HEK293T (cell line): ENCODE measurements around the gene NFIA.
A peak's percentile ranks its signal among the peaks of the same experiment; 100 is the strongest.

ENCODE experiments used
- CTCF ChIA-PET: fragments of 350-600 bp; formaldehyde crosslinking; extraction: SDS; loops from one replicate; lab custom pipeline; 2021; ENCODE audit warnings: antibody characterized with exemption, inconsistent platforms; lab: Yijun Ruan, JAX
- POLR2A ChIA-PET: fragments of 350-600 bp; formaldehyde crosslinking; extraction: SDS; loops from one replicate; lab custom pipeline; 2020; ENCODE audit warnings: antibody characterized with exemption, inconsistent platforms; lab: Yijun Ruan, JAX
- DNase-seq: peaks from one replicate; pipeline ENCODE4 v3.0.0; 2012; ENCODE audit warnings: mixed read lengths; ENCODE audit errors: extremely low spot score
- ARNT ChIP-seq: fragments of 450-650 bp; IDR thresholded peaks from 2 replicates; pipeline ENCODE4 v1.6.1; 2017; ENCODE audit warnings: mild to moderate bottlenecking
- BHLHE40 ChIP-seq: fragments of 450-650 bp; IDR thresholded peaks from 2 replicates; pipeline ENCODE4 v1.6.1; 2016; ENCODE audit warnings: mild to moderate bottlenecking, moderate library complexity, borderline replicate concordance
- CTBP1 ChIP-seq: fragments of 450-650 bp; IDR thresholded peaks from 2 replicates; pipeline ENCODE4 v1.6.1; 2016; ENCODE audit warnings: borderline replicate concordance
- ELF4 ChIP-seq: fragments of 450-650 bp; IDR thresholded peaks from 2 replicates; pipeline ENCODE4 v1.6.1; 2017; ENCODE audit warnings: antibody characterized with exemption
- FOXA1 ChIP-seq: fragments of 450-650 bp; IDR thresholded peaks from 2 replicates; pipeline ENCODE4 v1.6.1; 2016; ENCODE audit warnings: mild to moderate bottlenecking
- FOXK2 ChIP-seq: fragments of 450-650 bp; IDR thresholded peaks from 2 replicates; pipeline ENCODE4 v1.6.1; 2016; ENCODE audit warnings: mild to moderate bottlenecking
- FOXM1 ChIP-seq: fragments of 450-650 bp; IDR thresholded peaks from 2 replicates; pipeline ENCODE4 v1.6.1; 2017; ENCODE audit warnings: mild to moderate bottlenecking, borderline replicate concordance
- HDGF ChIP-seq: fragments of 450-650 bp; IDR thresholded peaks from 2 replicates; pipeline ENCODE4 v1.6.1; 2017; ENCODE audit warnings: antibody characterized with exemption, borderline replicate concordance
- L3MBTL2 ChIP-seq: fragments of 450-650 bp; conservative IDR thresholded peaks from 2 replicates; pipeline ENCODE4 v1.6.1; 2016; ENCODE audit warnings: mild to moderate bottlenecking
- LEF1 ChIP-seq: fragments of 450-650 bp; IDR thresholded peaks from 2 replicates; pipeline ENCODE4 v1.6.1; 2017; ENCODE audit warnings: mild to moderate bottlenecking, borderline replicate concordance
- NFRKB ChIP-seq: fragments of 450-650 bp; IDR thresholded peaks from 2 replicates; pipeline ENCODE4 v1.6.1; 2016; ENCODE audit warnings: mild to moderate bottlenecking, moderate library complexity
- PKNOX1 ChIP-seq: fragments of 450-650 bp; IDR thresholded peaks from 2 replicates; pipeline ENCODE4 v1.6.1; 2016
- SP1 ChIP-seq: fragments of 450-650 bp; IDR thresholded peaks from 2 replicates; pipeline ENCODE4 v1.6.1; 2017
- SUZ12 ChIP-seq: fragments of 450-650 bp; IDR thresholded peaks from 2 replicates; pipeline ENCODE4 v1.6.1; 2016; ENCODE audit warnings: mild to moderate bottlenecking
- TARDBP ChIP-seq: fragments of 450-650 bp; IDR thresholded peaks from 2 replicates; pipeline ENCODE4 v1.6.1; 2016
- ZNF384 ChIP-seq: fragments of 450-650 bp; IDR thresholded peaks from 2 replicates; pipeline ENCODE4 v1.6.1; 2016

The NFIA gene

GRCh38 chr1:61097722-61098121 is 15.4 kb downstream of the NFIA start:
- no peak for TF ChIP-seq ARNT
- TF ChIP-seq SUZ12 = no peak
- no peak for TF ChIP-seq HDGF
- no peak for TF ChIP-seq LEF1
- TF ChIP-seq ELF4 = no peak
- no peak for TF ChIP-seq CTBP1
- TF ChIP-seq FOXK2 = no peak
- TF ChIP-seq ZNF384 = no peak
- TF ChIP-seq FOXM1 = no peak
- TF ChIP-seq BHLHE40 = no peak
- TF ChIP-seq SP1 = no peak
- TF ChIP-seq TARDBP = no peak
- no peak for TF ChIP-seq L3MBTL2
- TF ChIP-seq NFRKB = no peak
- TF ChIP-seq FOXA1 = no peak
- no peak for TF ChIP-seq PKNOX1
- POLR2A ChIA-PET = no interaction called here
- CTCF ChIA-PET = no interaction called here
- no peak for DNase-seq

GRCh38 chr1:61098333-61098732 is 16.0 kb downstream of the NFIA start:
- TF ChIP-seq FOXK2 (no peak), SP1 (no peak), ZNF384 (no peak), HDGF (no peak), BHLHE40 (no peak), CTBP1 (no peak), FOXM1 (no peak), ARNT (no peak), LEF1 (no peak), NFRKB (no peak), FOXA1 (no peak), TARDBP (no peak), ELF4 (no peak), PKNOX1 (no peak), L3MBTL2 (no peak), SUZ12 (no peak)
- POLR2A ChIA-PET = no interaction called here
- CTCF ChIA-PET = no interaction called here

GRCh38 chr1:61098906-61099437 is 16.6 kb downstream of the NFIA start:
- DNase-seq = no peak
- ChIA-PET CTCF (no interaction called here), POLR2A (no interaction called here)
- TF ChIP-seq ZNF384 = no peak
- TF ChIP-seq CTBP1 = no peak
- TF ChIP-seq FOXA1 = no peak
- no peak for TF ChIP-seq TARDBP
- TF ChIP-seq ELF4 = no peak
- TF ChIP-seq FOXM1 = no peak
- no peak for TF ChIP-seq LEF1
- TF ChIP-seq FOXK2 = no peak
- no peak for TF ChIP-seq SP1
- TF ChIP-seq ARNT = no peak
- no peak for TF ChIP-seq SUZ12
- no peak for TF ChIP-seq BHLHE40

More at GRCh38 chr1:61098333-61098732, 16.0 kb downstream of the NFIA start:
- DNase-seq = no peak

GRCh38 chr1:61100578-61100977 is 18.2 kb downstream of the NFIA start:
- no peak for DNase-seq
- CTCF ChIA-PET = interaction anchor here (0.6 to 0.8 kb wide), 2 partner anchors 43 to 50 kb away, joined by 3 to 4 read pairs; no protein-coding TSS in a partner anchor
- no peak for TF ChIP-seq ZNF384
- TF ChIP-seq SUZ12 = no peak
- no peak for TF ChIP-seq HDGF
- no peak for TF ChIP-seq NFRKB
- TF ChIP-seq ELF4 = no peak
- TF ChIP-seq BHLHE40 = no peak
- TF ChIP-seq L3MBTL2 = no peak
- no peak for TF ChIP-seq ARNT
- TF ChIP-seq SP1 = no peak
- TF ChIP-seq PKNOX1 = no peak
- TF ChIP-seq TARDBP = no peak
- no peak for TF ChIP-seq FOXM1
- no peak for TF ChIP-seq CTBP1
- TF ChIP-seq FOXK2 = no peak
- TF ChIP-seq LEF1 = no peak
- TF ChIP-seq FOXA1 = no peak
- POLR2A ChIA-PET = no interaction called here

- ChIA-PET POLR2A (no interaction called here), CTCF (interaction anchor here (0.8 kb wide), 1 partner anchor 51 kb away, joined by 3 read pairs; no protein-coding TSS in a partner anchor)
- TF ChIP-seq ZNF384 (0 out of 2 replicates have a peak, but pooled peaks have one; percentile 14), ELF4 (no peak)
- DNase-seq = no peak
Measured at GRCh38 chr1:61101536-61101935, 19.2 kb downstream of the NFIA start.

GRCh38 chr1:61102041-61102440 is 19.7 kb downstream of the NFIA start:
- CTCF ChIA-PET = interaction anchor here (1.2 kb wide), 1 partner anchor 169 kb away, joined by 5 read pairs; no protein-coding TSS in a partner anchor
- POLR2A ChIA-PET = no interaction called here
- TF ChIP-seq ZNF384 (no peak), FOXK2 (no peak), SP1 (no peak), TARDBP (no peak), ARNT (no peak), PKNOX1 (no peak), FOXA1 (no peak), NFRKB (no peak), ELF4 (no peak), SUZ12 (no peak), FOXM1 (no peak), L3MBTL2 (no peak), HDGF (no peak), LEF1 (no peak), BHLHE40 (no peak), CTBP1 (no peak)
- no peak for DNase-seq
